NCI-H2196 treated with DMSO at 0.1 percent for 48 hours (cell line): ENCODE data around the gene HK1.

Experiments used
- DNase-seq: peaks from one replicate; lab custom pipeline; 2025; ENCODE audit not compliant: unreplicated experiment; lab: John Stamatoyannopoulos, UW

Gene HK1

GRCh38 chr10:69402386-69402785 lies 124.1 kb downstream of the HK1 start:
- no peak for DNase-seq

- DNase-seq, result no peak
These were observed 124.8 kb downstream of the HK1 start for GRCh38 chr10:69403066-69403465.

- no peak for DNase-seq
These were observed 125.2 kb downstream of the HK1 start for GRCh38 chr10:69403519-69403918.

GRCh38 chr10:69404786-69405185 lies 126.5 kb downstream of the HK1 start:
- DNase-seq, result no peak

- no peak for DNase-seq
These were observed 126.9 kb downstream of the HK1 start for GRCh38 chr10:69405221-69405620.

- no peak for DNase-seq
These were observed 128.1 kb downstream of the HK1 start for GRCh38 chr10:69406302-69406811.

GRCh38 chr10:69406816-69407580 lies 128.7 kb downstream of the HK1 start:
- no peak for DNase-seq

- no peak for DNase-seq
These were observed 129.5 kb downstream of the HK1 start for GRCh38 chr10:69407621-69408301.

- DNase-seq, result peak; percentile 73
These were observed 130.3 kb downstream of the HK1 start for GRCh38 chr10:69408318-69409175.

GRCh38 chr10:69409176-69409495 lies 130.8 kb downstream of the HK1 start:
- peak; percentile 47 for DNase-seq

- DNase-seq, result no peak
These were observed 131.7 kb downstream of the HK1 start for GRCh38 chr10:69409968-69410367.

- DNase-seq, result no peak
These were observed 132.2 kb downstream of the HK1 start for GRCh38 chr10:69410487-69410886.

- no peak for DNase-seq
These were observed 133.2 kb downstream of the HK1 start for GRCh38 chr10:69411476-69411875.

GRCh38 chr10:69412232-69412790 lies 134.0 kb downstream of the HK1 start:
- DNase-seq, result no peak

GRCh38 chr10:69413221-69413865 lies 135.0 kb downstream of the HK1 start:
- DNase-seq, result no peak

GRCh38 chr10:69414036-69415018 lies 136.0 kb downstream of the HK1 start:
- DNase-seq, result no peak

- no peak for DNase-seq
These were observed 136.8 kb downstream of the HK1 start for GRCh38 chr10:69415049-69415448.

GRCh38 chr10:69415951-69416350 lies 137.7 kb downstream of the HK1 start:
- no peak for DNase-seq

- no peak for DNase-seq
These were observed 138.4 kb downstream of the HK1 start, which contains the start of gene TACR2 for GRCh38 chr10:69416695-69417094. Gene TACR2 (minus strand): TSS chr10:69416918. CDS start chr10:69416323, 595 bp downstream.
